EL (cell line): Measurements from ENCODE around the gene WNT7B.
A peak's percentile ranks its signal among the peaks of the same experiment; 100 is the strongest.
"Not testable (repeated sequence)": the region's sequence is repeated elsewhere in the genome, so short reads cannot be mapped to it uniquely, and the experiment has no call there.

ENCODE experiments used
- DNase-seq: peaks from one replicate; pipeline ENCODE4 v3.0.0-alpha.2; 2016

WNT7B gene

GRCh38 chr22:46007848-46008261, 30.9 kb upstream of the WNT7B start:
- DNase-seq, result peak; percentile 98

GRCh38 chr22:46007003-46007847, 30.3 kb upstream of the WNT7B start:
- peak; percentile 93 for DNase-seq

- peak; percentile 92 for DNase-seq
These were observed 29.5 kb upstream of the WNT7B start for GRCh38 chr22:46006379-46007002.

- not testable (repeated sequence) for DNase-seq
These were observed 28.2 kb upstream of the WNT7B start for GRCh38 chr22:46005116-46005705.

GRCh38 chr22:46004105-46004866, 27.3 kb upstream of the WNT7B start:
- DNase-seq, result no peak

GRCh38 chr22:46003271-46004091, 26.5 kb upstream of the WNT7B start:
- peak; percentile 86 for DNase-seq

GRCh38 chr22:46002757-46003270, 25.9 kb upstream of the WNT7B start:
- DNase-seq, result peak; percentile 91

GRCh38 chr22:46001426-46002106, 24.6 kb upstream of the WNT7B start:
- no peak for DNase-seq

- DNase-seq, result no peak
These were observed 24.1 kb upstream of the WNT7B start for GRCh38 chr22:46001046-46001425.

GRCh38 chr22:46000081-46001027, 23.4 kb upstream of the WNT7B start:
- no peak for DNase-seq

GRCh38 chr22:45999379-45999971, 22.5 kb upstream of the WNT7B start:
- DNase-seq, result no peak

- DNase-seq, result no peak
These were observed 21.8 kb upstream of the WNT7B start for GRCh38 chr22:45998638-45999378.

- DNase-seq, result no peak
These were observed 21.0 kb upstream of the WNT7B start for GRCh38 chr22:45997777-45998637.

- DNase-seq, result peak; percentile 98
These were observed 20.3 kb upstream of the WNT7B start for GRCh38 chr22:45997077-45997776.

GRCh38 chr22:45996241-45997076, 19.5 kb upstream of the WNT7B start:
- DNase-seq, result peak; percentile 79

GRCh38 chr22:45995405-45996101, 18.6 kb upstream of the WNT7B start:
- no peak for DNase-seq
